SKM-1 treated with dmso at 0.1 percent for 144 hours (cell line): ENCODE results near the gene DLG1.
A peak's percentile ranks its signal among the peaks of the same experiment; 100 is the strongest.

Experiments used
- DNase-seq: peaks from one replicate; lab custom pipeline; 2025; ENCODE audit not compliant: unreplicated experiment; lab: John Stamatoyannopoulos, UW

Gene DLG1

GRCh38 chr3:197298341-197298944 lies at the start of gene DLG1:
Gene DLG1, minus strand, starts transcription at chr3:197298612. Its CDS starts 1,408 bp downstream, at chr3:197297204.
- DNase-seq: peak; percentile 91

GRCh38 chr3:197348014-197348413 lies 49.6 kb upstream of the DLG1 start:
- no peak for DNase-seq

- DNase-seq: no peak
Measured at GRCh38 chr3:197345390-197345789, 47.0 kb upstream of the DLG1 start.

GRCh38 chr3:197344582-197345318 lies 46.3 kb upstream of the DLG1 start:
- no peak for DNase-seq

GRCh38 chr3:197343656-197344408 lies 45.4 kb upstream of the DLG1 start:
- DNase-seq: no peak

GRCh38 chr3:197343111-197343510 lies 44.7 kb upstream of the DLG1 start:
- no peak for DNase-seq

GRCh38 chr3:197340521-197340871 lies 42.1 kb upstream of the DLG1 start:
- no peak for DNase-seq

GRCh38 chr3:197339841-197340520 lies 41.6 kb upstream of the DLG1 start:
- no peak for DNase-seq

- DNase-seq: no peak
Measured at GRCh38 chr3:197338586-197338985, 40.2 kb upstream of the DLG1 start.

GRCh38 chr3:197337656-197338055 lies 39.2 kb upstream of the DLG1 start:
- DNase-seq: no peak

- no peak for DNase-seq
Measured at GRCh38 chr3:197337214-197337613, 38.8 kb upstream of the DLG1 start.

GRCh38 chr3:197336348-197336747 lies 37.9 kb upstream of the DLG1 start:
- DNase-seq: peak; percentile 37

GRCh38 chr3:197335428-197336132 lies 37.2 kb upstream of the DLG1 start:
- DNase-seq: peak; percentile 13

GRCh38 chr3:197333901-197334639 lies 35.7 kb upstream of the DLG1 start:
- no peak for DNase-seq

- no peak for DNase-seq
Measured at GRCh38 chr3:197331131-197331530, 32.7 kb upstream of the DLG1 start.

GRCh38 chr3:197329382-197329781 lies 31.0 kb upstream of the DLG1 start:
- no peak for DNase-seq

- no peak for DNase-seq
Measured at GRCh38 chr3:197328198-197328597, 29.8 kb upstream of the DLG1 start.

- DNase-seq: no peak
Measured at GRCh38 chr3:197327701-197328100, 29.3 kb upstream of the DLG1 start.

GRCh38 chr3:197325773-197326172 lies 27.4 kb upstream of the DLG1 start:
- DNase-seq: no peak

GRCh38 chr3:197322149-197322548 lies 23.7 kb upstream of the DLG1 start:
- no peak for DNase-seq
